Neutrophil (primary cell): Measurements from ENCODE around the gene ABL2.

ENCODE experiments used
- H3K27ac ChIP-seq: fragments of 200-600 bp; sonication (generic); 2 replicates; pipeline ENCODE4 v1.5.1; 2016; ENCODE audit warnings: mild to moderate bottlenecking, moderate library complexity
- H3K27me3 ChIP-seq: fragments of 200-600 bp; sonication (generic); 2 replicates; pipeline ENCODE4 v1.6.0; 2016; ENCODE audit warnings: mild to moderate bottlenecking
- H3K36me3 ChIP-seq: fragments of 200-600 bp; sonication (generic); 2 replicates; pipeline ENCODE4 v1.5.1; 2017
- H3K4me1 ChIP-seq, 2 experiments: fragments of 200-600 bp in 1 of 2; sonication (generic) in 1 of 2; 1 replicate in 1 of 2; 2 replicates in 1 of 2; pipeline versions ENCODE4 v1.5.1 to v1.6.1; 2013 to 2016; ENCODE audit warnings: low read depth in 1 of 2, low read length in 1 of 2, mild to moderate bottlenecking in 1 of 2, moderate library complexity in 1 of 2; ENCODE audit not compliant: control insufficient read depth in 1 of 2, insufficient read depth in 1 of 2
- H3K4me3 ChIP-seq, 2 experiments: fragments of 200-600 bp in 1 of 2; sonication (generic) in 1 of 2; 1 replicate in 1 of 2; 2 replicates in 1 of 2; pipeline ENCODE4 v1.5.1; 2013 to 2016; ENCODE audit warnings: low read depth in 1 of 2, low read length in 1 of 2, mild to moderate bottlenecking in 1 of 2, moderate library complexity in 1 of 2
- H3K9me3 ChIP-seq: fragments of 200-600 bp; sonication (generic); 2 replicates; pipeline ENCODE4 v1.5.1; 2016
- TF ChIP-seq, protein P1 (sequence below): fragments of 200-600 bp; sonication (generic); IDR thresholded peaks from 2 replicates; pipeline ENCODE4 v1.5.1; 2016; ENCODE audit warnings: antibody characterized with exemption

Gene ABL2

GRCh38 chr1:179119513-179119912, 110.0 kb downstream of the ABL2 start:
- H3K4me1 ChIP-seq, result no peaks in the 10 kb centered on the region
- no peaks in the 10 kb centered on the region for H3K9me3 ChIP-seq
- TF ChIP-seq, protein P1, sequence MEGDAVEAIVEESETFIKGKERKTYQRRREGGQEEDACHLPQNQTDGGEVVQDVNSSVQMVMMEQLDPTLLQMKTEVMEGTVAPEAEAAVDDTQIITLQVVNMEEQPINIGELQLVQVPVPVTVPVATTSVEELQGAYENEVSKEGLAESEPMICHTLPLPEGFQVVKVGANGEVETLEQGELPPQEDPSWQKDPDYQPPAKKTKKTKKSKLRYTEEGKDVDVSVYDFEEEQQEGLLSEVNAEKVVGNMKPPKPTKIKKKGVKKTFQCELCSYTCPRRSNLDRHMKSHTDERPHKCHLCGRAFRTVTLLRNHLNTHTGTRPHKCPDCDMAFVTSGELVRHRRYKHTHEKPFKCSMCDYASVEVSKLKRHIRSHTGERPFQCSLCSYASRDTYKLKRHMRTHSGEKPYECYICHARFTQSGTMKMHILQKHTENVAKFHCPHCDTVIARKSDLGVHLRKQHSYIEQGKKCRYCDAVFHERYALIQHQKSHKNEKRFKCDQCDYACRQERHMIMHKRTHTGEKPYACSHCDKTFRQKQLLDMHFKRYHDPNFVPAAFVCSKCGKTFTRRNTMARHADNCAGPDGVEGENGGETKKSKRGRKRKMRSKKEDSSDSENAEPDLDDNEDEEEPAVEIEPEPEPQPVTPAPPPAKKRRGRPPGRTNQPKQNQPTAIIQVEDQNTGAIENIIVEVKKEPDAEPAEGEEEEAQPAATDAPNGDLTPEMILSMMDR, result no peak
- no peak overlapping the region for H3K27ac ChIP-seq
- peaks cover 10% of the 10 kb centered on the region for H3K36me3 ChIP-seq
- H3K27me3 ChIP-seq, result no peaks in the 10 kb centered on the region
- no peak overlapping the region for H3K4me3 ChIP-seq

DNA sequence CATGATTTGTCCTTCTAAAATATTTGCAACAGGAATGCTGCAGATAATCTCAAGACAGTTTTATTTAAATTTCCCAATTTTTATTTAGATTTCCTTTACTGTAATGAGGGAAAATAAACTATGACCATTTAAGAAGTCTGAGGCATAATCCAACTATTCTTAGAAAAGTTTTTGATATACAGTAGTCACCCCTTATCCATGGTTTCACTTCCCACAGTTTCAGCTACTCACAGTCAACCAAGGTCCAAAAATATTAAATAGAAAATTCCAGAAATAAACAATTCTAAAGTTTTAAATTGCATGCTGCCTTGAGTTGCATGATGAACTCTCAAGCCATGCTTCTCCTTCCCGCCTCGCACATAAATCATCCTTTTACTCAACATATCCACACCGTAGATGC, 114.3 kb downstream of the ABL2 start:
- Histone ChIP-seq H3K4me1 (no peaks in the 10 kb centered on the region), H3K27me3 (no peaks in the 10 kb centered on the region), H3K9me3 (no peaks in the 10 kb centered on the region), H3K27ac (no peak overlapping the region), H3K4me3 (no peak overlapping the region), H3K36me3 (peaks cover 21% of the 10 kb centered on the region)
- TF ChIP-seq, protein P1, result no peak

- Histone ChIP-seq H3K27me3 (no peaks in the 10 kb centered on the region), H3K27ac (no peak overlapping the region), H3K9me3 (no peaks in the 10 kb centered on the region), H3K36me3 (peaks cover 36% of the 10 kb centered on the region), H3K4me1 (no peaks in the 10 kb centered on the region), H3K4me3 (no peak overlapping the region)
- TF ChIP-seq, protein P1, result no peak
These were observed 120.8 kb downstream of the ABL2 start for GRCh38 chr1:179108644-179109043.

DNA sequence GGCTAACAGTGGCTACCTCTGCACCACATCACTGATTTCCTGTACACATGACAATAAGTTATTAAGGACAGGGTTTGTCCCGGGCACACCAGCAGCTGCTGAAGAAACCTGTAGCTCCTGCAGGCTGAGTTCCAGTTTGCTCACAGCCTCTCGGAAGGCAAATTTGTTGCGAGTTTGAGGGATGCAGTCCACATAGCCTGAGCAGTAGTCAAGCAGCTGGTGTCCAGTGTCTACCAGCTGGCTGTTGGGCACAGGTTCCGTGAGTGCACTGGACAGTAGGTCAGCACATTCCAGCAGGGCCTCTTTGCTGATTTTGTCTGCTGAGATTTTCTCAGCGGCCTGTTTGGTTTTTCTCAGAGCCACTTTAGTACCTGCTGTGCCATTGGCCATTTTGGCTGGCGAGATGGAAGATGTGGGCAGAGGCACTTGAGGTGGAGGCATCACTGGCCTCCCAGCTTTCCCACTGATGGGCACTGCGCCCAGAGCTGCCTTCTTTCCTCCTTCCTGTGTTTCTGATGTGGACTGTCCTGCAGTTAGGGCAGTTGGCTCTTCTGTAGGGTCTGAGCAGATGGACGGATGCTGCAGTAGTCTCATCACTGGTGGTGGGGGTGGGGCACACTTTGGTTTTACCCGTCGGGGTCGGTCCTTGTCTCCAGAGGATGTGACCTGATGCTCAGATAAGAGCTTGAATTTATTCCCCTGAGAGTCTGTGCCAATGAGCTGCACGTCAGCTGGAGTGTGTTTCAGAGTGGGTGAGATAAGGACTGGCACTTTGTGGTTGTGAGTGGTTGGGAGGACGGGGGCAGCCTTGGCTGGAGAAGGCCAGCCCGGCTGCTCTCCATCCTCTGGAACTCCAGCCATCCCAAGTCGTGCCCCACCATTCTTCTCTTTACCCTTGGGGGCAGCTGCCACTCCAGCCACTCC, 121.5 kb downstream of the ABL2 start:
- Histone ChIP-seq H3K9me3 (no peaks in the 10 kb centered on the region), H3K4me3 (no peak overlapping the region), H3K4me1 (no peaks in the 10 kb centered on the region), H3K27me3 (no peaks in the 10 kb centered on the region), H3K27ac (no peak overlapping the region), H3K36me3 (peaks cover 36% of the 10 kb centered on the region)
- TF ChIP-seq, protein P1, result no peak

GRCh38 chr1:179105393-179105792, 124.1 kb downstream of the ABL2 start:
- Histone ChIP-seq H3K4me1 (no peaks in the 10 kb centered on the region), H3K4me3 (no peak overlapping the region), H3K9me3 (no peaks in the 10 kb centered on the region), H3K27ac (no peak overlapping the region), H3K36me3 (peaks cover 27% of the 10 kb centered on the region), H3K27me3 (no peaks in the 10 kb centered on the region)
- TF ChIP-seq, protein P1, result no peak
